K562 (cell line): ENCODE results near the gene UBR1. TPM values are rescaled to one million over a fixed set of nuclear protein-coding genes. Genes with fewer than 3 reads are reported as not detected.

Source experiments
- BCL6 ChIP-seq: fragments of 250-450 bp; sonication (Bioruptor Pico); IDR thresholded peaks from 2 replicates; pipeline ENCODE4 v1.4.0; 2020
- EHMT2 ChIP-seq: fragments of 450-650 bp; IDR thresholded peaks from 2 replicates; pipeline ENCODE4 v1.6.1; 2018; ENCODE audit warnings: antibody characterized with exemption
- ETS2 ChIP-seq: IDR thresholded peaks from 2 replicates; pipeline ENCODE4 v1.6.1; 2016; ENCODE audit warnings: borderline replicate concordance, missing genetic modification characterization, mild to moderate bottlenecking, moderate library complexity, missing compliant biosample characterization; ENCODE audit not compliant: poor library complexity, severe bottlenecking
- HMGXB4 ChIP-seq: sonication (generic); formaldehyde crosslinking; IDR thresholded peaks from 2 replicates; pipeline ENCODE4 v1.8.1; 2023; ENCODE audit warnings: mild to moderate bottlenecking, missing genetic modification reagents
- NFATC3 ChIP-seq: fragments of 450-650 bp; IDR thresholded peaks from 2 replicates; pipeline ENCODE4 v1.6.1; 2017; ENCODE audit warnings: mild to moderate bottlenecking
- NR1H2 ChIP-seq: sonication (generic); formaldehyde crosslinking; IDR thresholded peaks from 2 replicates; pipeline ENCODE4 v1.4.0; 2020; ENCODE audit warnings: mild to moderate bottlenecking, missing genetic modification reagents
- RAD51 ChIP-seq: fragments of 450-650 bp; IDR thresholded peaks from 2 replicates; pipeline ENCODE4 v1.7.1; 2016; ENCODE audit warnings: low read depth, mild to moderate bottlenecking, borderline replicate concordance
- RBM17 ChIP-seq: fragments of 200-400 bp; formaldehyde crosslinking; IDR thresholded peaks from 2 replicates; pipeline ENCODE4 v1.6.1; 2017; ENCODE audit warnings: low read depth, mild to moderate bottlenecking, low read length, borderline replicate concordance
- TEAD1 ChIP-seq, 2 experiments: fragments of 450-650 bp in 1 of 2; sonication (generic) in 1 of 2; formaldehyde crosslinking; IDR thresholded peaks; 2 replicates each; pipeline versions ENCODE4 v1.4.0 to v1.8.0; 2020 to 2022; ENCODE audit warnings: mild to moderate bottlenecking in 2 of 2, missing genetic modification reagents in 1 of 2
- ZNF407 ChIP-seq: fragments of 450-650 bp; IDR thresholded peaks from 2 replicates; pipeline ENCODE4 v1.6.1; 2016; ENCODE audit warnings: low read depth
- ZNF785 ChIP-seq: fragments of 250-450 bp; sonication (Bioruptor Pico); IDR thresholded peaks from 2 replicates; pipeline ENCODE4 v1.4.0; 2020; ENCODE audit warnings: mild to moderate bottlenecking
- polyA plus RNA-seq, 8 experiments: library from polyadenylated mRNA; depleted of rRNA in 4 of 8; stranded (reverse) in 5 of 8; unstranded in 3 of 8; fragments of >200 nt; fragmentation: Nextera tagmentation in 2 of 8; fragmentation: Illumina TruSeq in 1 of 8; extraction: Ambion mirVana in 2 of 8; extraction: Trizol in 1 of 8; gene quantifications; 2 replicates each; pipeline versions ENCODE4 v1.2.1 to v1.2.3, GENCODE V29; 2011 to 2014; ENCODE audit warnings: inconsistent platforms in 1 of 8, missing spikeins in 1 of 8
- total RNA-seq, 7 experiments: library from RNA; depleted of rRNA in 6 of 7; stranded (reverse); fragments of >200 nt in 6 of 7; fragmentation: Illumina TruSeq in 2 of 7; extraction: Trizol in 2 of 7; gene quantifications; 2 replicates each; pipeline versions ENCODE4 v1.2.1 to v1.2.3, GENCODE V29; 2011 to 2021; ENCODE audit warnings: low replicate concordance in 1 of 7
- TF ChIP-seq, protein P1 (sequence below), 2 experiments: fragments of 450-650 bp; IDR thresholded peaks; 2 replicates each; pipeline ENCODE4 v1.6.1; 2018; ENCODE audit warnings: mild to moderate bottlenecking in 2 of 2, low read depth in 1 of 2; ENCODE audit not compliant: partially characterized antibody in 2 of 2

The UBR1 gene
- total and polyA plus RNA-seq, 9 of the 15 experiments (the other 6 are each of a cell fraction or from before 2014, with no cell fraction given) = 5.8 to 30.7 (median 15.3) TPM

DNA sequence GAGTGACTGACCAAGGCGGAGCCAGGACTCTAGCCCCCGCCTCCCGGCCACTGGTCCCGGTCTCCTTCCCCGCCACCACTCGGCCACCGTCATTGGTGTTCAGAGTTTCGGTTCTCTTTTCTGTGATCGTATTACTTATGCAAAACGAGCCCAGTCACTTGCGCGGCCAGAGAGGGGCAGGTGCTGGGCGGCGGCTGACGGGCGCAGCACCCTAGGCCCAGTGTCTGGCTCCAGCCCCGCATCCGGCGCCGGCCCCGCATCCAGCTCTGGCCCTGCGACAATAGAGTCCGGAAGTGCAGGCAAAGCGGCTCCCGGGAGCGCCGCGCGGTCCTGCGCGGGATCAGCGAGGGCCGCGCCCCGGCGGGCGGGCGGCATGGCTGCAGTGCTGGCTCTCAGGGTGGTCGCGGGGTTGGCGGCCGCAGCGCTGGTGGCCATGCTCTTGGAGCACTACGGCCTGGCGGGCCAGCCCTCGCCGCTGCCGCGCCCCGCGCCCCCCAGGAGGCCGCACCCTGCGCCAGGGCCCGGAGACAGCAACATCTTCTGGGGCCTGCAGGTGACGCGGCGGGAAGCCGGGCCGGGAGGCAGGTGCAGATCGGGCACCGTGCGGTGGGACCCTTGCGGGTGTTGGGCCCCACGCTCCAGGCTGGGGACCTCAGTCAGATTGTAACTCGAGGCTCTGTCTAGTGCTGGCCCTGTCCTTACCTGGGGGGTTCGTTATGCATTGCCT lies 27.8 kb upstream of the UBR1 start, which contains the start of gene TMEM62 (continued):
- TF ChIP-seq HMGXB4 (CRISPR knock-in tag) = no peak; the same call in 1 of the 2 replicates
- no peak for TF ChIP-seq TEAD1 (CRISPR knock-in tag; IDR thresholded peaks at IDR 0.05)
- TF ChIP-seq NR1H2 = no peak
- TF ChIP-seq ZNF785 (CRISPR knock-in tag) = no peak
- TF ChIP-seq BCL6 (CRISPR knock-in tag) = no peak
- no peak for TF ChIP-seq NFATC3
- TF ChIP-seq ZNF407 = peak; percentile 91
- no peak for TF ChIP-seq ETS2 (tag)
- TF ChIP-seq, protein P1, sequence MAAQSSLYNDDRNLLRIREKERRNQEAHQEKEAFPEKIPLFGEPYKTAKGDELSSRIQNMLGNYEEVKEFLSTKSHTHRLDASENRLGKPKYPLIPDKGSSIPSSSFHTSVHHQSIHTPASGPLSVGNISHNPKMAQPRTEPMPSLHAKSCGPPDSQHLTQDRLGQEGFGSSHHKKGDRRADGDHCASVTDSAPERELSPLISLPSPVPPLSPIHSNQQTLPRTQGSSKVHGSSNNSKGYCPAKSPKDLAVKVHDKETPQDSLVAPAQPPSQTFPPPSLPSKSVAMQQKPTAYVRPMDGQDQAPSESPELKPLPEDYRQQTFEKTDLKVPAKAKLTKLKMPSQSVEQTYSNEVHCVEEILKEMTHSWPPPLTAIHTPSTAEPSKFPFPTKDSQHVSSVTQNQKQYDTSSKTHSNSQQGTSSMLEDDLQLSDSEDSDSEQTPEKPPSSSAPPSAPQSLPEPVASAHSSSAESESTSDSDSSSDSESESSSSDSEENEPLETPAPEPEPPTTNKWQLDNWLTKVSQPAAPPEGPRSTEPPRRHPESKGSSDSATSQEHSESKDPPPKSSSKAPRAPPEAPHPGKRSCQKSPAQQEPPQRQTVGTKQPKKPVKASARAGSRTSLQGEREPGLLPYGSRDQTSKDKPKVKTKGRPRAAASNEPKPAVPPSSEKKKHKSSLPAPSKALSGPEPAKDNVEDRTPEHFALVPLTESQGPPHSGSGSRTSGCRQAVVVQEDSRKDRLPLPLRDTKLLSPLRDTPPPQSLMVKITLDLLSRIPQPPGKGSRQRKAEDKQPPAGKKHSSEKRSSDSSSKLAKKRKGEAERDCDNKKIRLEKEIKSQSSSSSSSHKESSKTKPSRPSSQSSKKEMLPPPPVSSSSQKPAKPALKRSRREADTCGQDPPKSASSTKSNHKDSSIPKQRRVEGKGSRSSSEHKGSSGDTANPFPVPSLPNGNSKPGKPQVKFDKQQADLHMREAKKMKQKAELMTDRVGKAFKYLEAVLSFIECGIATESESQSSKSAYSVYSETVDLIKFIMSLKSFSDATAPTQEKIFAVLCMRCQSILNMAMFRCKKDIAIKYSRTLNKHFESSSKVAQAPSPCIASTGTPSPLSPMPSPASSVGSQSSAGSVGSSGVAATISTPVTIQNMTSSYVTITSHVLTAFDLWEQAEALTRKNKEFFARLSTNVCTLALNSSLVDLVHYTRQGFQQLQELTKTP (IDR thresholded peaks at IDR 0.05; ENCODE audit: low read depth in 1 of 2, partially characterized antibody in 2 of 2) = peak in 1 of 2 experiments; percentile 4
- no peak for TF ChIP-seq EHMT2
- TF ChIP-seq RAD51 = no peak
- no peak for TF ChIP-seq RBM17
